K562 (cell line): ENCODE measurements around the gene ANKLE1. TPM values are rescaled to one million over a fixed set of nuclear protein-coding genes. Genes with fewer than 3 reads are reported as not detected.

Experiments
- BRF2 ChIP-seq: IDR thresholded peaks from 3 replicates; pipeline ENCODE4 v1.6.1; 2011; ENCODE audit warnings: borderline replicate concordance, mild to moderate bottlenecking; ENCODE audit not compliant: insufficient read length, insufficient read depth
- CAMTA2 ChIP-seq: fragments of 250-450 bp; sonication (Bioruptor Pico); conservative IDR thresholded peaks from 2 replicates; pipeline ENCODE4 v1.5.1; 2022
- CREM ChIP-seq: IDR thresholded peaks from 2 replicates; pipeline ENCODE4 v1.6.1; 2014; ENCODE audit warnings: antibody characterized with exemption, low read depth
- DEAF1 ChIP-seq: fragments of 450-650 bp; formaldehyde crosslinking; IDR thresholded peaks from 2 replicates; pipeline ENCODE4 v1.4.0; 2020; ENCODE audit warnings: mild to moderate bottlenecking, moderate library complexity
- EGR1 ChIP-seq: fragments of 450-650 bp; conservative IDR thresholded peaks from 2 replicates; pipeline ENCODE4 v1.6.1; 2017; ENCODE audit warnings: mild to moderate bottlenecking
- GTF2B ChIP-seq: IDR thresholded peaks from 2 replicates; pipeline ENCODE4 v1.6.1; 2011; ENCODE audit not compliant: insufficient read length; ENCODE audit errors: extremely low read depth
- HINFP ChIP-seq: fragments of 450-650 bp; conservative IDR thresholded peaks from 2 replicates; pipeline ENCODE4 v1.6.1; 2016; ENCODE audit warnings: missing genetic modification characterization, low read depth, mild to moderate bottlenecking, control low read depth, missing compliant biosample characterization
- ILF3 ChIP-seq: fragments of 450-650 bp; IDR thresholded peaks from 2 replicates; pipeline ENCODE4 v1.6.1; 2018; ENCODE audit warnings: antibody characterized with exemption, mild to moderate bottlenecking, moderate library complexity, borderline replicate concordance
- JUN ChIP-seq, 2 experiments: sonication (generic) in 1 of 2; formaldehyde crosslinking in 1 of 2; IDR thresholded peaks; 2 replicates each; pipeline versions ENCODE4 v1.6.1 to v1.8.0; 2012 to 2022; ENCODE audit warnings: borderline replicate concordance in 2 of 2, mild to moderate bottlenecking in 2 of 2, improper control_type of control experiment in 1 of 2, low read depth in 1 of 2, low read length in 1 of 2, missing genetic modification reagents in 1 of 2
- NR1H2 ChIP-seq: sonication (generic); formaldehyde crosslinking; IDR thresholded peaks from 2 replicates; pipeline ENCODE4 v1.4.0; 2020; ENCODE audit warnings: mild to moderate bottlenecking, missing genetic modification reagents
- NR2F6 ChIP-seq: fragments of 450-650 bp; formaldehyde crosslinking; IDR thresholded peaks from 2 replicates; pipeline ENCODE4 v1.4.0; 2020; ENCODE audit warnings: mild to moderate bottlenecking
- PBX2 ChIP-seq, 2 experiments: IDR thresholded peaks in 1 of 2; conservative IDR thresholded peaks in 1 of 2; 2 replicates each; pipeline ENCODE4 v1.6.1; 2016; ENCODE audit warnings: low read depth in 2 of 2, mild to moderate bottlenecking in 1 of 2, missing compliant biosample characterization in 1 of 2, missing genetic modification characterization in 1 of 2, moderate library complexity in 1 of 2
- RBBP5 ChIP-seq: fragments of 200-600 bp; sonication (generic); IDR thresholded peaks from 2 replicates; pipeline ENCODE4 v1.6.1; 2012; ENCODE audit warnings: borderline replicate concordance, mild to moderate bottlenecking, low read length, control low read depth, inconsistent platforms; ENCODE audit not compliant: insufficient read depth, poor library complexity, severe bottlenecking
- RFX7 ChIP-seq: fragments of 250-450 bp; sonication (Bioruptor Pico); IDR thresholded peaks from 2 replicates; pipeline ENCODE4 v1.5.1; 2021; ENCODE audit warnings: mild to moderate bottlenecking
- SP2 ChIP-seq: IDR thresholded peaks from 2 replicates; pipeline ENCODE4 v1.6.1; 2011; ENCODE audit warnings: mild to moderate bottlenecking, low read depth, low read length, moderate library complexity; ENCODE audit not compliant: poor library complexity, severe bottlenecking; ENCODE audit errors: extremely low read depth
- TGIF2 ChIP-seq: sonication (generic); formaldehyde crosslinking; IDR thresholded peaks from 2 replicates; pipeline ENCODE4 v1.8.1; 2022; ENCODE audit warnings: mild to moderate bottlenecking, missing genetic modification reagents, moderate library complexity
- ZC3H11A ChIP-seq: IDR thresholded peaks from 2 replicates; pipeline ENCODE4 v1.6.1; 2012; ENCODE audit warnings: low read depth, low read length, improper control_type of control experiment
- ZNF507 ChIP-seq: conservative IDR thresholded peaks from 2 replicates; pipeline ENCODE4 v1.6.1; 2017; ENCODE audit warnings: missing genetic modification characterization, missing compliant biosample characterization
- polyA plus RNA-seq, 8 experiments: library from polyadenylated mRNA; depleted of rRNA in 4 of 8; stranded (reverse) in 5 of 8; unstranded in 3 of 8; fragments of >200 nt; fragmentation: Nextera tagmentation in 2 of 8; fragmentation: Illumina TruSeq in 1 of 8; extraction: Ambion mirVana in 2 of 8; extraction: Trizol in 1 of 8; gene quantifications; 2 replicates each; pipeline versions ENCODE4 v1.2.1 to v1.2.3, GENCODE V29; 2011 to 2014; ENCODE audit warnings: inconsistent platforms in 1 of 8, missing spikeins in 1 of 8
- total RNA-seq, 7 experiments: library from RNA; depleted of rRNA in 6 of 7; stranded (reverse); fragments of >200 nt in 6 of 7; fragmentation: Illumina TruSeq in 2 of 7; extraction: Trizol in 2 of 7; gene quantifications; 2 replicates each; pipeline versions ENCODE4 v1.2.1 to v1.2.3, GENCODE V29; 2011 to 2021; ENCODE audit warnings: low replicate concordance in 1 of 7

The ANKLE1 gene
- total and polyA plus RNA-seq, 9 of the 15 experiments (the other 6 are each of a cell fraction or from before 2014, with no cell fraction given), result 0.63 to 9.2 (median 2.9) TPM

- no peak for TF ChIP-seq NR1H2 (CRISPR knock-in tag)
- no peak for TF ChIP-seq CAMTA2 (CRISPR knock-in tag)
- TF ChIP-seq EGR1, result no peak
- TF ChIP-seq JUN (IDR thresholded peaks at IDR 0.05; ENCODE audit: borderline replicate concordance, low read depth, low read length), result no peak
- TF ChIP-seq JUN (CRISPR knock-in tag; IDR thresholded peaks at IDR 0.05; ENCODE audit: borderline replicate concordance), result no peak
- no peak for TF ChIP-seq ZC3H11A
- peak; percentile 43; the same call in 1 of the 2 replicates for TF ChIP-seq CREM
- no peak for TF ChIP-seq ILF3
- no peak for TF ChIP-seq GTF2B
- TF ChIP-seq PBX2 (CRISPR knock-in tag; IDR thresholded peaks at IDR 0.05; ENCODE audit: low read depth), result peak; percentile 85
- peak; percentile 93 for TF ChIP-seq PBX2 (tag; conservative IDR thresholded peaks at IDR 0.05; ENCODE audit: low read depth)
- TF ChIP-seq NR2F6 (CRISPR knock-in tag), result no peak
- TF ChIP-seq DEAF1 (CRISPR knock-in tag), result no peak
- no peak for TF ChIP-seq RFX7 (CRISPR knock-in tag)
- no peak for TF ChIP-seq HINFP (tag)
- no peak for TF ChIP-seq ZNF507 (tag)
- no peak for TF ChIP-seq BRF2
- no peak for TF ChIP-seq RBBP5
- TF ChIP-seq TGIF2 (CRISPR knock-in tag), result no peak
- TF ChIP-seq SP2, result peak; percentile 80
Measured at GRCh38 chr19:17289489-17289888, 7.8 kb downstream of the ANKLE1 start (continued).
